Endodermal cell (in vitro differentiated cells): ENCODE results near the gene ARHGAP42. TPM values are rescaled to one million over a fixed set of nuclear protein-coding genes. Genes with fewer than 3 reads are reported as not detected.
A peak's percentile ranks its signal among the peaks of the same experiment; 100 is the strongest.

ENCODE experiments used
- DNase-seq: peaks from one replicate; pipeline ENCODE4 v3.0.0-alpha.2; 2017
- H3K27ac ChIP-seq: 2 replicates; pipeline ENCODE4 v1.5.1; 2013; ENCODE audit warnings: mild to moderate bottlenecking, low read depth, low read length, moderate library complexity
- H3K27me3 ChIP-seq: 2 replicates; pipeline ENCODE4 v1.6.1; 2013; ENCODE audit warnings: mild to moderate bottlenecking, low read length, moderate library complexity; ENCODE audit not compliant: insufficient read depth, control insufficient read depth, poor library complexity, severe bottlenecking
- H3K36me3 ChIP-seq: 2 replicates; pipeline ENCODE4 v1.7.0; 2013; ENCODE audit warnings: mild to moderate bottlenecking, low read length, moderate library complexity; ENCODE audit not compliant: control insufficient read depth, insufficient read depth
- H3K4me1 ChIP-seq: one replicate; pipeline ENCODE4 v1.7.0; 2013; ENCODE audit warnings: low read length; ENCODE audit not compliant: control insufficient read depth, insufficient read depth
- H3K4me3 ChIP-seq: 2 replicates; pipeline ENCODE4 v1.5.1; 2013; ENCODE audit warnings: mild to moderate bottlenecking, low read length, moderate library complexity
- H3K9ac ChIP-seq: 2 replicates; pipeline ENCODE4 v1.6.1; 2013; ENCODE audit warnings: mild to moderate bottlenecking, low read length, moderate library complexity; ENCODE audit not compliant: poor library complexity, severe bottlenecking; ENCODE audit errors: extremely low read depth
- H3K9me3 ChIP-seq: 2 replicates; pipeline ENCODE4 v1.6.1; 2013; ENCODE audit warnings: mild to moderate bottlenecking, low read length, moderate library complexity; ENCODE audit not compliant: control insufficient read depth
- H3K27ac Mint-ChIP-seq: 2 replicates; pipeline ENCODE4 v1.8.0; 2020; ENCODE audit warnings: mixed read lengths
- H3K27me3 Mint-ChIP-seq: 2 replicates; pipeline ENCODE4 v1.8.0; 2021; ENCODE audit warnings: mild to moderate bottlenecking, mixed read lengths; ENCODE audit not compliant: insufficient read depth
- H3K36me3 Mint-ChIP-seq: 2 replicates; pipeline ENCODE4 v1.8.0; 2020; ENCODE audit warnings: low read depth, mixed read lengths
- H3K4me1 Mint-ChIP-seq: 2 replicates; pipeline ENCODE4 v1.8.0; 2020; ENCODE audit warnings: mixed read lengths
- H3K4me3 Mint-ChIP-seq: 2 replicates; pipeline ENCODE4 v1.8.0; 2020; ENCODE audit warnings: mild to moderate bottlenecking, moderate library complexity, mixed read lengths
- H3K9me3 Mint-ChIP-seq: 2 replicates; pipeline ENCODE4 v1.8.0; 2020; ENCODE audit warnings: mild to moderate bottlenecking, mixed read lengths
- CTCF ChIP-seq: fragments of 200-600 bp; sonication (generic); conservative IDR thresholded peaks from 2 replicates; pipeline ENCODE4 v1.5.0; 2021; ENCODE audit warnings: antibody characterized with exemption, mild to moderate bottlenecking
- WGBS, 2 experiments: methylation state at CpG; one replicate each; pipeline versions ENCODE4 v1.1.5 to v1.1.7; 2013; ENCODE audit warnings: missing lambda C conversion rate in 2 of 2, mixed read lengths in 1 of 2; ENCODE audit not compliant: insufficient coverage in 1 of 2, insufficient read length in 1 of 2; 5-methylcytosine and 5-hydroxymethylcytosine counted together
- total RNA-seq, 2 donors: library from RNA; stranded (reverse); fragmentation: NEBNext Ultra II Directional in 1 of 2; extraction: Animal tissue kit (Norgen Biotek cat#: 25700) in 1 of 2; gene quantifications; 2 replicates in 1 of 2; 3 replicates in 1 of 2; pipeline ENCODE4 v1.2.1, GENCODE V29; 2021

ARHGAP42 gene
- total RNA-seq, 2 donors from 2014 or later = 164 to 176 TPM

DNA sequence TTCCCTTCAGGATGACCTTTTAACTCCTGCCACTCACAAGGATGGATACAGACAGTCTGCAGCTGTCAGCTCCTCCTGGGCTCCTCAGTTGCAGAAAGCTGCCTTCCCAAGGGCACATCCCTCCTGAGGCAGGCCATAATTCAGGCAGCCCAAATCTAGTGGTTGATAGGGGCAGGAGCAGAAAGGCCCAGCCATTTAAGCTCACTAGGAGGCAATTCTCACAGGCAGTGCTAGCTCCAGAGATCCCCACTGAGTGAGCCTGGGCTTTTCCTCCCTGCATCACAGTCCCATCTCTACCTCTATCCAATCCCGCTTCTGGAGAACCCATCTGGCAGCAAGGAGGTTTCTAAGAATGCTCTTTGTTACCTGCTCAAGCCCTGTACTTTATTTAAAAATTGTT lies 200.6 kb downstream of the ARHGAP42 start:
- peak; percentile 71 for DNase-seq
- Mint-ChIP-seq H3K27ac (no peak overlapping the region), H3K4me3 (no peak overlapping the region), H3K4me1 (peaks cover 30% of the 10 kb centered on the region), H3K9me3 (no peaks in the 10 kb centered on the region), H3K27me3 (no peaks in the 10 kb centered on the region), H3K36me3 (peaks cover 31% of the 10 kb centered on the region)
- H3K9me3 ChIP-seq = no peaks in the 10 kb centered on the region
- H3K4me3 ChIP-seq = no peak overlapping the region
- no peak for TF ChIP-seq CTCF
- 95% methylated on average over 1 of the region's 1 CpG; no CpG with 5 or more reads in 1 of the 2 experiments for WGBS, 2 experiments
- H3K9ac ChIP-seq = no peak overlapping the region
- H3K27ac ChIP-seq = no peak overlapping the region
- no peaks in the 10 kb centered on the region for H3K27me3 ChIP-seq
- H3K36me3 ChIP-seq = peaks cover 7% of the 10 kb centered on the region
- no peaks in the 10 kb centered on the region for H3K4me1 ChIP-seq

- peaks cover 7% of the 10 kb centered on the region for H3K36me3 ChIP-seq
- H3K27ac ChIP-seq = no peak overlapping the region
- H3K4me3 Mint-ChIP-seq = no peak overlapping the region
- no peaks in the 10 kb centered on the region for H3K9me3 ChIP-seq
- WGBS, 2 experiments = 100% methylated on average over 3 of the region's 3 CpGs; no CpG with 5 or more reads in 1 of the 2 experiments
- H3K36me3 Mint-ChIP-seq = peaks cover 27% of the 10 kb centered on the region
- TF ChIP-seq CTCF = no peak
- peaks cover 30% of the 10 kb centered on the region for H3K4me1 Mint-ChIP-seq
- no peak overlapping the region for H3K9ac ChIP-seq
- H3K4me3 ChIP-seq = no peak overlapping the region
- H3K27me3 ChIP-seq = no peaks in the 10 kb centered on the region
- no peaks in the 10 kb centered on the region for H3K27me3 Mint-ChIP-seq
- no peaks in the 10 kb centered on the region for H3K4me1 ChIP-seq
- DNase-seq = no peak
- no peaks in the 10 kb centered on the region for H3K9me3 Mint-ChIP-seq
- H3K27ac Mint-ChIP-seq = no peak overlapping the region
Measured at GRCh38 chr11:100888836-100889235, 201.7 kb downstream of the ARHGAP42 start.

- no peak overlapping the region for H3K9ac ChIP-seq
- Mint-ChIP-seq H3K4me1 (peaks cover 27% of the 10 kb centered on the region), H3K27ac (no peak overlapping the region), H3K9me3 (no peaks in the 10 kb centered on the region), H3K4me3 (no peak overlapping the region), H3K36me3 (peaks cover 32% of the 10 kb centered on the region), H3K27me3 (no peaks in the 10 kb centered on the region)
- no peaks in the 10 kb centered on the region for H3K9me3 ChIP-seq
- no peak overlapping the region for H3K4me3 ChIP-seq
- no peaks in the 10 kb centered on the region for H3K27me3 ChIP-seq
- no peak overlapping the region for H3K27ac ChIP-seq
- no peaks in the 10 kb centered on the region for H3K4me1 ChIP-seq
- peaks cover 9% of the 10 kb centered on the region for H3K36me3 ChIP-seq
- DNase-seq = no peak
- 97% methylated on average over 2 of the region's 2 CpGs; no CpG with 5 or more reads in 1 of the 2 experiments for WGBS, 2 experiments
- TF ChIP-seq CTCF = no peak
Measured at GRCh38 chr11:100889758-100890157, 202.7 kb downstream of the ARHGAP42 start.
